BLaER1 treated with 17β-estradiol and CSF1 and Interleukin-3, amounts not matched to agents 10 nM and 100 nM (cell line): ENCODE measurements around the gene ALDH16A1.
A peak's percentile ranks its signal among the peaks of the same experiment; 100 is the strongest.

Source experiments
- H3K27ac ChIP-seq, 11 experiments: shearing (Covaris generic); formaldehyde crosslinking; 2 replicates each; pipeline ENCODE4 v1.8.1; 2022
- H3K27me3 ChIP-seq, 11 experiments: shearing (Covaris generic); formaldehyde crosslinking; 2 replicates each; pipeline ENCODE4 v1.8.1; 2022
- H3K36me3 ChIP-seq, 11 experiments: shearing (Covaris generic); formaldehyde crosslinking; 2 replicates each; pipeline ENCODE4 v1.8.1; 2022
- H3K4me1 ChIP-seq, 10 experiments: shearing (Covaris generic); formaldehyde crosslinking; 2 replicates each; pipeline ENCODE4 v1.8.1; 2022
- H3K4me2 ChIP-seq, 11 experiments: shearing (Covaris generic); formaldehyde crosslinking; 2 replicates each; pipeline ENCODE4 v1.8.1; 2022
- H3K4me3 ChIP-seq, 10 experiments: shearing (Covaris generic); formaldehyde crosslinking; 2 replicates each; pipeline ENCODE4 v1.8.1; 2022
- H3K9ac ChIP-seq, 11 experiments: shearing (Covaris generic); formaldehyde crosslinking; 2 replicates each; pipeline ENCODE4 v1.8.1; 2022
- H3K9me3 ChIP-seq, 11 experiments: shearing (Covaris generic); formaldehyde crosslinking; replicated peaks in 1 of 11; 2 replicates each; pipeline ENCODE4 v1.8.1; 2022
- H4K20me1 ChIP-seq, 11 experiments: shearing (Covaris generic); formaldehyde crosslinking; 2 replicates each; pipeline ENCODE4 v1.8.1; 2022
- Cebpa-rat ChIP-seq, 11 experiments: shearing (Covaris generic); IDR thresholded peaks; 2 replicates each; pipeline ENCODE4 v1.8.1; 2022

The ALDH16A1 gene

GRCh38 chr19:49413348-49413747, 39.7 kb upstream of the ALDH16A1 start:
- peak overlapping the region; percentile 0 to 78 (median 71); a peak in 16 of 22 replicates for H3K9ac ChIP-seq
- H3K9me3 ChIP-seq = no peaks in the 10 kb centered on the region
- peak overlapping the region in 10 of 11 experiments; percentile 44 to 86 (median 80); a peak in 17 of 22 replicates for H3K27ac ChIP-seq
- peaks cover 100% of the 10 kb centered on the region in 10 experiments for H3K4me1 ChIP-seq
- H3K4me2 ChIP-seq = peak overlapping the region; percentile 79 to 99 (median 93)
- TF ChIP-seq Cebpa-rat (IDR thresholded peaks at IDR 0.05) = no peak
- H3K36me3 ChIP-seq = no peaks in the 10 kb centered on the region
- H4K20me1 ChIP-seq = no peaks in the 10 kb centered on the region
- H3K27me3 ChIP-seq = no peaks in the 10 kb centered on the region
- peak overlapping the region in 3 of 10 experiments; percentile 2 to 40 (median 8); a peak in 2 of 20 replicates for H3K4me3 ChIP-seq

- peak overlapping the region; percentile 79 to 99 (median 93) for H3K4me2 ChIP-seq
- H3K4me3 ChIP-seq = peak overlapping the region in 6 of 10 experiments; percentile 1 to 43 (median 28); a peak in 5 of 20 replicates
- no peaks in the 10 kb centered on the region for H4K20me1 ChIP-seq
- H3K9me3 ChIP-seq = no peaks in the 10 kb centered on the region
- peak overlapping the region; percentile 30 to 78 (median 71); a peak in 19 of 22 replicates for H3K9ac ChIP-seq
- H3K27me3 ChIP-seq = peaks cover 0 to 7% (median 4%) of the 10 kb centered on the region in 11 experiments; a peak in 18 of 22 replicates
- H3K4me1 ChIP-seq = peaks cover 98 to 100% (median 100%) of the 10 kb centered on the region in 10 experiments
- H3K27ac ChIP-seq = peak overlapping the region in 10 of 11 experiments; percentile 44 to 86 (median 80); a peak in 20 of 22 replicates
- TF ChIP-seq Cebpa-rat (IDR thresholded peaks at IDR 0.05) = no peak
- no peaks in the 10 kb centered on the region for H3K36me3 ChIP-seq
Observed at GRCh38 chr19:49414256-49414655, 38.8 kb upstream of the ALDH16A1 start.

GRCh38 chr19:49415102-49415809, 37.8 kb upstream of the ALDH16A1 start:
- Histone ChIP-seq H3K36me3 (no peaks in the 10 kb centered on the region), H3K27ac (peak overlapping the region; percentile 12 to 86 (median 80); a peak in 21 of 22 replicates), H3K4me2 (peak overlapping the region; percentile 79 to 99 (median 93)), H3K4me1 (peaks cover 88 to 98% (median 92%) of the 10 kb centered on the region in 10 experiments), H3K9ac (peak overlapping the region in 10 of 11 experiments; percentile 40 to 78 (median 72); a peak in 20 of 22 replicates), H3K4me3 (peak overlapping the region in 6 of 10 experiments; percentile 12 to 43 (median 32); a peak in 8 of 20 replicates), H4K20me1 (no peaks in the 10 kb centered on the region), H3K9me3 (no peaks in the 10 kb centered on the region), H3K27me3 (peaks cover 9 to 17% (median 14%) of the 10 kb centered on the region in 11 experiments)
- TF ChIP-seq Cebpa-rat (IDR thresholded peaks at IDR 0.05) = peak in 6 of 11 experiments; percentile 44 to 80 (median 64); a peak in 9 of 22 replicates

GRCh38 chr19:49415810-49416200, 37.2 kb upstream of the ALDH16A1 start:
- peak overlapping the region; percentile 79 to 99 (median 93) for H3K4me2 ChIP-seq
- H3K27ac ChIP-seq = peak overlapping the region; percentile 12 to 86 (median 80); a peak in 21 of 22 replicates
- H3K27me3 ChIP-seq = peaks cover 14 to 23% (median 19%) of the 10 kb centered on the region in 11 experiments
- TF ChIP-seq Cebpa-rat (IDR thresholded peaks at IDR 0.05) = no peak
- H3K4me1 ChIP-seq = peaks cover 82 to 93% (median 87%) of the 10 kb centered on the region in 10 experiments
- no peaks in the 10 kb centered on the region for H4K20me1 ChIP-seq
- peak overlapping the region in 9 of 11 experiments; percentile 40 to 78 (median 72); a peak in 13 of 22 replicates for H3K9ac ChIP-seq
- H3K9me3 ChIP-seq = peaks cover 0 to 3% (median under 1%) of the 10 kb centered on the region in 11 experiments; a peak in 8 of 22 replicates
- H3K36me3 ChIP-seq = no peaks in the 10 kb centered on the region
- peak overlapping the region in 4 of 10 experiments; percentile 12 to 43 (median 28); a peak in 2 of 20 replicates for H3K4me3 ChIP-seq

- Histone ChIP-seq H4K20me1 (no peaks in the 10 kb centered on the region), H3K4me1 (peaks cover 70 to 89% (median 82%) of the 10 kb centered on the region in 10 experiments), H3K4me2 (peak overlapping the region; percentile 79 to 99 (median 93)), H3K9me3 (peaks cover 0 to 9% (median 4%) of the 10 kb centered on the region in 11 experiments; a peak in 11 of 22 replicates), H3K27me3 (peaks cover 26 to 36% (median 32%) of the 10 kb centered on the region in 11 experiments), H3K4me3 (peak overlapping the region in 2 of 10 experiments; percentile 14 to 17; a peak in 1 of 20 replicates), H3K36me3 (no peaks in the 10 kb centered on the region), H3K27ac (peak overlapping the region in 8 of 11 experiments; percentile 7 to 66 (median 56); a peak in 13 of 22 replicates), H3K9ac (peak overlapping the region in 8 of 11 experiments; percentile 18 to 48 (median 42); a peak in 14 of 22 replicates)
- TF ChIP-seq Cebpa-rat (IDR thresholded peaks at IDR 0.05) = no peak
Observed at GRCh38 chr19:49417088-49417487, 35.9 kb upstream of the ALDH16A1 start.

GRCh38 chr19:49418511-49418910, 34.5 kb upstream of the ALDH16A1 start:
- no peak for TF ChIP-seq Cebpa-rat (IDR thresholded peaks at IDR 0.05)
- no peaks in the 10 kb centered on the region for H3K36me3 ChIP-seq
- H3K27ac ChIP-seq = peak overlapping the region in 3 of 11 experiments; percentile 58 to 66 (median 60); a peak in 4 of 22 replicates
- H3K4me2 ChIP-seq = peak overlapping the region; percentile 79 to 99 (median 93)
- no peak overlapping the region for H3K9ac ChIP-seq
- peaks cover 41 to 50% (median 47%) of the 10 kb centered on the region in 11 experiments for H3K27me3 ChIP-seq
- H3K4me1 ChIP-seq = peaks cover 70 to 88% (median 81%) of the 10 kb centered on the region in 10 experiments
- H3K9me3 ChIP-seq = peaks cover 0 to 9% (median 4%) of the 10 kb centered on the region in 11 experiments; a peak in 11 of 22 replicates
- H4K20me1 ChIP-seq = peaks cover 0 to 13% (median 5%) of the 10 kb centered on the region in 11 experiments; a peak in 10 of 22 replicates
- H3K4me3 ChIP-seq = 0 out of 20 replicates have a peak overlapping the region, but pooled peaks of 1 of the 10 experiments have one; percentile 17

GRCh38 chr19:49419173-49419572, 33.9 kb upstream of the ALDH16A1 start:
- Histone ChIP-seq H3K4me2 (peak overlapping the region in 9 of 11 experiments; percentile 85 to 99 (median 94); a peak in 17 of 22 replicates), H3K9ac (no peak overlapping the region), H3K27me3 (peaks cover 47 to 57% (median 53%) of the 10 kb centered on the region in 11 experiments), H3K27ac (no peak overlapping the region), H4K20me1 (peaks cover 0 to 14% (median 6%) of the 10 kb centered on the region in 11 experiments; a peak in 10 of 22 replicates), H3K36me3 (no peaks in the 10 kb centered on the region), H3K4me1 (peaks cover 70 to 88% (median 81%) of the 10 kb centered on the region in 10 experiments), H3K9me3 (peaks cover 0 to 9% (median 4%) of the 10 kb centered on the region in 11 experiments; a peak in 11 of 22 replicates), H3K4me3 (no peak overlapping the region)
- no peak for TF ChIP-seq Cebpa-rat (IDR thresholded peaks at IDR 0.05)

- H3K27ac ChIP-seq = no peak overlapping the region
- H3K9ac ChIP-seq = no peak overlapping the region
- no peak overlapping the region for H3K4me3 ChIP-seq
- H3K9me3 ChIP-seq = peaks cover 0 to 9% (median 4%) of the 10 kb centered on the region in 11 experiments; a peak in 11 of 22 replicates
- TF ChIP-seq Cebpa-rat (IDR thresholded peaks at IDR 0.05) = no peak
- H4K20me1 ChIP-seq = peaks cover 0 to 14% (median 6%) of the 10 kb centered on the region in 11 experiments; a peak in 10 of 22 replicates
- peaks cover 58 to 67% (median 64%) of the 10 kb centered on the region in 11 experiments for H3K27me3 ChIP-seq
- H3K36me3 ChIP-seq = no peaks in the 10 kb centered on the region
- peaks cover 60 to 82% (median 78%) of the 10 kb centered on the region in 10 experiments for H3K4me1 ChIP-seq
- H3K4me2 ChIP-seq = peak overlapping the region in 2 of 11 experiments; percentile 94 to 99; a peak in 2 of 22 replicates
Observed at GRCh38 chr19:49420227-49420626, 32.8 kb upstream of the ALDH16A1 start.
